ENCODE results near the gene TRMT112.

TRMT112 gene

DNA sequence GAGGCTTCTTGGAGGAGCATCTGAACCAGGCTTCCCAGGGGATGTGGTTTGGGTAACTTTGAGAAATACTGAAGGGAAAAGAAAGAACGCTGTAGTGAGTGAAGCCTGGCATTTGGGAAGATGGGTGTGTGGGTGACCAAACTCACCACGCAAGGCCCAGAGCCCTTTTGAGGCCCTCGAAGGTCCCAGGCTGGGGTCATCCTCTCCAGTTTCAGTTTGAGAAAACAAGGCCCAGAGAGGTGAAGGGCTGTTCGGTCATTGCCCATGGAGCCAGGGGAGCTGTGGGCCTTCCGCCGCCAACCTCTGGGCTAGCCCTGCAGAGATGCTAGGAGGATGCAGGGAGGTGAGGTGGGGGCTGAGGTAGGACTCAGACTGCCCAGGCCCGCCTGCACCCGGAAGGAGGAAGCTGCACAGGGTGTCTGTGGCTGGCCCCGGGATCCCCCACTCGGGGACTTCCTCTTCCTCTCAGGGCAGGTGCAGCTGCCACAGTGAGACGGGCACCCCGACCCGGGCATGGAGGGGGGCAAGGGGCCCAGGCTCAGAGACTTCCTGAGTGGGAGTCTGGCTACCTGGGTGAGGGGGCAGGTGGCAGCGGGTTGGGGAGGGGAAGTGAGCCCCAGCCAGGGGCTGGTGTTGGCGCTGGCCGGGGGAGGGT lies 22.5 kb upstream of the TRMT112 start, which contains the start of gene CCDC88B:
Gene CCDC88B, plus strand, starts transcription at position 451 of the 655 bp plus-strand sequence. Its CDS starts 63 bp downstream, at position 514.
- Histone ChIP-seq H3K4me1 (ENCODE audit: control extremely low read depth in 1 of 4, control insufficient read depth in 4 of 4, insufficient read depth in 4 of 4, low read length in 3 of 4) (peaks cover 5 to 59% (median 39%) of the 10 kb centered on the region in 4 experiments), H3K9me3 (ENCODE audit: control extremely low read depth in 1 of 5, control insufficient read depth in 4 of 5, insufficient read depth in 2 of 5, low read depth in 1 of 5, low read length in 4 of 5) (no peaks in the 10 kb centered on the region), H3K27me3 (replicated peaks in 2 of 5; ENCODE audit: control insufficient read depth in 4 of 5, insufficient read depth in 5 of 5, low read length in 4 of 5) (no peaks in the 10 kb centered on the region), H3K36me3 (ENCODE audit: control insufficient read depth in 4 of 4, insufficient read depth in 4 of 4, low read length in 3 of 4) (peaks cover 0 to 8% (median 3%) of the 10 kb centered on the region in 4 experiments), H3K4me3 (ENCODE audit: control insufficient read depth in 1 of 7, extremely low read depth in 1 of 7, insufficient read depth in 4 of 7, low read depth in 2 of 7, low read length in 6 of 7) (peak within 1 kb of the TSS; percentile 32 to 74 (median 57)), H3K27ac (ENCODE audit: insufficient read depth in 1 of 2, low read depth in 1 of 2, low read length in 2 of 2, poor library complexity in 1 of 2, severe bottlenecking in 2 of 2) (peak within 1 kb of the TSS in 1 of 2 experiments; percentile 79)
- CTCF ChIA-PET, result interaction anchor here (4.6 to 10.9 kb wide), 2 partner anchors 8 to 17 kb away, joined by 33 to 154 read pairs; partner anchors contain the start of gene RPS6KA4
- POLR2A ChIA-PET, result interaction anchor here (0.6 to 2.0 kb wide), 4 partner anchors 8 to 36 kb away, joined by 4 to 10 read pairs (median 5); partner anchors contain the start of genes PRDX5 and TRMT112
- WGBS (ENCODE audit: insufficient coverage), result 13% methylated on average over 7 of the region's 16 CpGs
- DNase-seq, result peak; percentile 74 to 94 (median 91)

DNA sequence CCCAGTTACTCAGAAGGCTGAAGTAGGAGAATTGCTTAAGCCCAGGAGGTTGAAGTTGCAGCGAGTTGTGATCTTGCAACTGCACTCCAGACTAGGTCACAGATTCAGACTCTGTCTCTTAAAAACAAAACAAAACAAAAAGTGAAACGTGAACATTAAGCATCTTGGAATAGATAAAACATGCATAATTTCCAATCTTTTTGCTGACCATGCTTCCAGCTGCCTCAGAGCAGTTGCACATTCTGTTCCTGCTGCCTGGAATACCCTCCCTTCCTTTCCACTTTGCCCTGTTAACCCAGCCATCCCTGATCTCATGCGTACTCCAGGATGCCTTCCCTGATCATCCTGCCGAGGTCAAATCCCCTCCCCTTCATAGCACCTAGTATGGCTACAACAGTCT lies 21.9 kb upstream of the TRMT112 start:
- no peaks in the 10 kb centered on the region for H3K9me3 ChIP-seq (ENCODE audit: control extremely low read depth in 1 of 5, control insufficient read depth in 4 of 5, insufficient read depth in 2 of 5, low read depth in 1 of 5, low read length in 4 of 5)
- no peak for DNase-seq
- 90% methylated on average over 2 of the region's 4 CpGs for WGBS (ENCODE audit: insufficient coverage)
- H3K4me1 ChIP-seq (ENCODE audit: control extremely low read depth in 1 of 4, control insufficient read depth in 4 of 4, insufficient read depth in 4 of 4, low read length in 3 of 4), result peaks cover 5 to 64% (median 40%) of the 10 kb centered on the region in 4 experiments
- POLR2A ChIA-PET, result interaction anchor here (1.0 to 2.0 kb wide), 2 partner anchors 8 to 22 kb away, joined by 5 to 10 read pairs; partner anchors contain the start of genes PRDX5 and TRMT112
- H3K27ac ChIP-seq (ENCODE audit: insufficient read depth in 1 of 2, low read depth in 1 of 2, low read length in 2 of 2, poor library complexity in 1 of 2, severe bottlenecking in 2 of 2), result no peak overlapping the region
- no peak overlapping the region for H3K4me3 ChIP-seq (ENCODE audit: control insufficient read depth in 1 of 7, extremely low read depth in 1 of 7, insufficient read depth in 4 of 7, low read depth in 2 of 7, low read length in 6 of 7)
- no peaks in the 10 kb centered on the region for H3K27me3 ChIP-seq (replicated peaks in 2 of 5; ENCODE audit: control insufficient read depth in 4 of 5, insufficient read depth in 5 of 5, low read length in 4 of 5)
- CTCF ChIA-PET, result interaction anchor here (0.7 to 11.1 kb wide), 4 partner anchors 7 to 21 kb away, joined by 3 to 154 read pairs (median 84); partner anchors contain the start of genes PRDX5 and RPS6KA4
- H3K36me3 ChIP-seq (ENCODE audit: control insufficient read depth in 4 of 4, insufficient read depth in 4 of 4, low read length in 3 of 4), result peaks cover 0 to 4% (median 1%) of the 10 kb centered on the region in 4 experiments

DNA sequence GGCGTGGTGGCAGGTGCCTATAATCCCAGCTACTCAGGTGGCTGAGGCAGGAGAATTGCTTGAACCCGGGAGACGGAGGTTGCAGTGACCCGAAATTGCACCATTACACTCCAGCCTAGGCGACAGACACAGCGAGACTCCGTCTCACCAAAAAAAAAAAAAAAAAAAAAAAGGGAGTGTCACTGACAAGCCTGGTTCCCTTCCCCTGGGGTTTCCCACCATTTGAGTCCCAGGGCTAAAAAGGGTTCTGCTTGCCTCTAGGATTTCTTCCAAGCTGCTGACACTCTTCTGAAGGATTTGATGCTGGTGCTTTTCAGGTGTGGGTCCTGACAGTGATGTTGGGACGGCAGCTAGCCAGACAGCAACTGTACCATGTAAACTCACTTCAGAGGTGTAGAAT lies 21.4 kb upstream of the TRMT112 start:
- 98% methylated on average over 7 of the region's 8 CpGs for WGBS (ENCODE audit: insufficient coverage)
- Histone ChIP-seq H3K27ac (ENCODE audit: insufficient read depth in 1 of 2, low read depth in 1 of 2, low read length in 2 of 2, poor library complexity in 1 of 2, severe bottlenecking in 2 of 2) (no peak overlapping the region), H3K4me1 (ENCODE audit: control extremely low read depth in 1 of 4, control insufficient read depth in 4 of 4, insufficient read depth in 4 of 4, low read length in 3 of 4) (peaks cover 5 to 64% (median 40%) of the 10 kb centered on the region in 4 experiments), H3K4me3 (ENCODE audit: control insufficient read depth in 1 of 7, extremely low read depth in 1 of 7, insufficient read depth in 4 of 7, low read depth in 2 of 7, low read length in 6 of 7) (no peak overlapping the region), H3K27me3 (replicated peaks in 2 of 5; ENCODE audit: control insufficient read depth in 4 of 5, insufficient read depth in 5 of 5, low read length in 4 of 5) (no peaks in the 10 kb centered on the region), H3K9me3 (ENCODE audit: control extremely low read depth in 1 of 5, control insufficient read depth in 4 of 5, insufficient read depth in 2 of 5, low read depth in 1 of 5, low read length in 4 of 5) (no peaks in the 10 kb centered on the region), H3K36me3 (ENCODE audit: control insufficient read depth in 4 of 4, insufficient read depth in 4 of 4, low read length in 3 of 4) (peaks cover 0 to 3% (median under 1%) of the 10 kb centered on the region in 4 experiments)
- ChIA-PET CTCF (interaction anchor here (0.6 to 11.1 kb wide), 7 partner anchors 14 to 227 kb away, joined by 3 to 136 read pairs (median 3); partner anchors contain the start of genes PRDX5 and TRMT112), POLR2A (no interaction called here)
- no peak for DNase-seq

DNA sequence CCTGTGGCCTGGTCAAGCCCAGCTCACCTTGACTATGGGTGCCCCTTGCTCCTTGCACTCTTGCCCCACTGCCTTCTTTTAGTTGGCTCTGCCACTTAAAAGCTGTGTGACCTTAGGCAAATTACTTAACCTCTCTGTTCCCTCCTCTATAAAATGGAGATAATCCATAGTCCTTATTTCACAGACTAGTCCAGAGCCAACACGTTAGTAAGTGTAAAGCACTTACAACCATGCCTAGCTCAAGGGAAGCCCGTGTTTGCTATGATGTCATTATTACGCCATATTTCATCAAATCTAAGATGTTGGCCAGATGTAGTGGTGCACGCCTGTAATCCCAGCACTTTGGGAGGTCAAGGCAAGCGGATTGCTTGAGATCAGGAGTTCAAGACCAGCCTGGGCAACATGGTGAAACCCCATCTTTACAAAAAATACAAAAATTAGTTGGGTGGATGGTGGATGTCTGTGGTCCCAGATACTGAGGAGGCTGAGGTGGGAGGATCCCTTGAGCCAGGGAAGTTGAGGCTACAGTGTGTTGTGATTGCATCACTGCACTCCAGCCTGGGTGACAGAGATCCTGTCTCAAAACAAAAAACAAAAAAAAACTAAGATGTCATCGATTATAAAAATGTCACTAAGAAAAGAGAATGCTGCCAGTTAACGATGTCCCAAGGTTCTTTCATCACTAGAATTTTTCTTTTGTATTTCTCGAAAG lies 20.3 kb upstream of the TRMT112 start:
- Histone ChIP-seq H3K27ac (ENCODE audit: insufficient read depth in 1 of 2, low read depth in 1 of 2, low read length in 2 of 2, poor library complexity in 1 of 2, severe bottlenecking in 2 of 2) (no peak overlapping the region), H3K4me1 (ENCODE audit: control extremely low read depth in 1 of 4, control insufficient read depth in 4 of 4, insufficient read depth in 4 of 4, low read length in 3 of 4) (peaks cover 5 to 60% (median 38%) of the 10 kb centered on the region in 4 experiments), H3K27me3 (replicated peaks in 2 of 5; ENCODE audit: control insufficient read depth in 4 of 5, insufficient read depth in 5 of 5, low read length in 4 of 5) (no peaks in the 10 kb centered on the region), H3K4me3 (ENCODE audit: control insufficient read depth in 1 of 7, extremely low read depth in 1 of 7, insufficient read depth in 4 of 7, low read depth in 2 of 7, low read length in 6 of 7) (no peak overlapping the region), H3K9me3 (ENCODE audit: control extremely low read depth in 1 of 5, control insufficient read depth in 4 of 5, insufficient read depth in 2 of 5, low read depth in 1 of 5, low read length in 4 of 5) (no peaks in the 10 kb centered on the region), H3K36me3 (ENCODE audit: control insufficient read depth in 4 of 4, insufficient read depth in 4 of 4, low read length in 3 of 4) (no peaks in the 10 kb centered on the region)
- POLR2A ChIA-PET, result no interaction called here
- CTCF ChIA-PET, result interaction anchor here (0.6 to 11.1 kb wide), 7 partner anchors 9 to 228 kb away, joined by 3 to 136 read pairs (median 3); partner anchors contain the start of genes PRDX5 and TRMT112
- DNase-seq, result no peak
- WGBS (ENCODE audit: insufficient coverage), result 98% methylated on average over 4 of the region's 8 CpGs

DNA sequence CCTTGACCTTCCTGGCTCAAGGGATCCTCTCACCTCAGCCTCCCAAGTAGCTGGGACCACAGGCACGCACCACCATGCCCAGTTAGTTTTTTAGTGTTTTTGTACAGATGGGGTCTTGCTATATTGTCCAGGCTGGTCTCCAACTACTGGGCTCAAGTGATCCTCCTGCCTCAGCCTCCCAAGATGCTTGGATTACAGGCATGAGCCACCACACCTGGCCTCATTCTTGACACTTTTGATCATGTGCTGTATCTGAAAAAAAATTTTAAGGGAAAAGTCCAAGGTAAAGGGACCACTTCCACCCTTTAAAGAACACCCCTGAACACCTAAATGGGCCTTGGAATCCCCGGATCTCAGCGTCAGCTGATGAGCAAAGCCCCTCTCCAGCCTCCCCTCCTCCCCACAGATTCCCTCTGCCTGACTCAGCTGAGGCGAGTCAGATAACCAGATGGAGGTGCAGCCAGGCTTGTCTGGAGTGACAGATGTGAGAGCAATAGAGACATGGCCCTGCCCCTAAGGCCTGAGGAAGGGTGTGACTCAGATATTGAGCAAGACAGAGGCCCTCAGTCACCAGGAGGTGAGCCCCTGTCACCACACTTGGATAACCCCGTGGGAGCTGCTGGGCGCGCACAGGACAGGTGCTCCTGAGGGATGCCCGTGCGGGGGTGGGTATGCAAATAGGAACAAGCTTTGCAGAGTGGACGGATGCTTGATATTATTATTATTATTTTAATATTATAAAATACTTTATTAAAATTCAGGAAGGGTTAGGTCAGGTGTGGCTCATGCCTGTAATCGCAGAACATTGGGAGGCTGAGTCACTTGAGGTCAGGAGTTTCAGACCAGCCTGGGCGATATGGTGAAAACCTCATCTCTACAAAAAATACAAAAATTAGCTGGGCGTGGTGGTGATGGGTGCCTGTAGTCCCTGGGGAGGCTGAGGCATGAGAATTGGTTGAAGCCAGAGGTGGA lies 17.7 kb upstream of the TRMT112 start:
- Histone ChIP-seq H3K4me3 (ENCODE audit: control insufficient read depth in 1 of 7, extremely low read depth in 1 of 7, insufficient read depth in 4 of 7, low read depth in 2 of 7, low read length in 6 of 7) (no peak overlapping the region), H3K4me1 (ENCODE audit: control extremely low read depth in 1 of 4, control insufficient read depth in 4 of 4, insufficient read depth in 4 of 4, low read length in 3 of 4) (peaks cover 5 to 55% (median 28%) of the 10 kb centered on the region in 4 experiments), H3K36me3 (ENCODE audit: control insufficient read depth in 4 of 4, insufficient read depth in 4 of 4, low read length in 3 of 4) (no peaks in the 10 kb centered on the region), H3K27me3 (replicated peaks in 2 of 5; ENCODE audit: control insufficient read depth in 4 of 5, insufficient read depth in 5 of 5, low read length in 4 of 5) (no peaks in the 10 kb centered on the region), H3K9me3 (ENCODE audit: control extremely low read depth in 1 of 5, control insufficient read depth in 4 of 5, insufficient read depth in 2 of 5, low read depth in 1 of 5, low read length in 4 of 5) (no peaks in the 10 kb centered on the region), H3K27ac (ENCODE audit: insufficient read depth in 1 of 2, low read depth in 1 of 2, low read length in 2 of 2, poor library complexity in 1 of 2, severe bottlenecking in 2 of 2) (no peak overlapping the region)
- peak; percentile 82 to 95 (median 94) for DNase-seq
- ChIA-PET CTCF (interaction anchor here (0.7 to 11.1 kb wide), 9 partner anchors 9 to 131 kb away, joined by 3 to 136 read pairs (median 4); partner anchors contain the start of genes PRDX5 and TRMT112), POLR2A (interaction anchor here (1.3 kb wide), 1 partner anchor 18 kb away, joined by 5 read pairs; the partner anchor contains the start of genes PRDX5 and TRMT112)
- 83% methylated on average over 3 of the region's 13 CpGs for WGBS (ENCODE audit: insufficient coverage)

DNA sequence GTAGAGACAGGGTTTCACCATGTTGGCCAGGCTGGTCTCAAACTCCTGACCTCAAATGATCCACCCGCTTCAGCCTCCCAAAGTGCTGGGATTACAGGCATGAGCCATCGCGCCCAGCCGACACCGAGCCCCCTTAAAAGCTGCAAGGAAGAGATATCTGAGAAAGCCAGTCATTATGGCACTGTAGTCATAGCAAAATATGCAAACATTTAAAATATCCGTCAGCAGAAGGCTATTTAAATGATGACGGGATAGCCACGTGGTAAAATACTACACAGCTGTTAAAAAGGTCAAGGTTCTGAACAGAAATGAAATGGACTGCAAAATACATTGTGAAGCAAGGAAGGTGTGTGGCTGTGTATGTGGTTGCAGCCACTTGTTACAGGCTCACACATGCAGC lies 16.2 kb upstream of the TRMT112 start:
- peak in 1 of 3 donors; percentile 47 for DNase-seq
- POLR2A ChIA-PET, result no interaction called here
- Histone ChIP-seq H3K27ac (ENCODE audit: insufficient read depth in 1 of 2, low read depth in 1 of 2, low read length in 2 of 2, poor library complexity in 1 of 2, severe bottlenecking in 2 of 2) (no peak overlapping the region), H3K9me3 (ENCODE audit: control extremely low read depth in 1 of 5, control insufficient read depth in 4 of 5, insufficient read depth in 2 of 5, low read depth in 1 of 5, low read length in 4 of 5) (no peaks in the 10 kb centered on the region), H3K4me3 (ENCODE audit: control insufficient read depth in 1 of 7, extremely low read depth in 1 of 7, insufficient read depth in 4 of 7, low read depth in 2 of 7, low read length in 6 of 7) (no peak overlapping the region), H3K36me3 (ENCODE audit: control insufficient read depth in 4 of 4, insufficient read depth in 4 of 4, low read length in 3 of 4) (no peaks in the 10 kb centered on the region), H3K4me1 (ENCODE audit: control extremely low read depth in 1 of 4, control insufficient read depth in 4 of 4, insufficient read depth in 4 of 4, low read length in 3 of 4) (peaks cover 0 to 41% (median 20%) of the 10 kb centered on the region in 4 experiments), H3K27me3 (replicated peaks in 2 of 5; ENCODE audit: control insufficient read depth in 4 of 5, insufficient read depth in 5 of 5, low read length in 4 of 5) (no peaks in the 10 kb centered on the region)
- CTCF ChIA-PET, result interaction anchor here (1.2 to 11.1 kb wide), 6 partner anchors 8 to 128 kb away, joined by 3 to 136 read pairs (median 27); partner anchors contain the start of genes CCDC88B, PRDX5 and TRMT112
- WGBS (ENCODE audit: insufficient coverage), result 100% methylated on average over 4 of the region's 8 CpGs
